ENCODE data around the gene HOXA3.

Gene HOXA3

GRCh38 chr7:27173511-27173955 lies 21.1 kb upstream of the HOXA3 start:
- peak in 2 of 3 donors; percentile 77 to 85 for DNase-seq
- Histone ChIP-seq H3K9me3 (ENCODE audit: control extremely low read depth in 1 of 5, control insufficient read depth in 4 of 5, insufficient read depth in 2 of 5, low read depth in 1 of 5, low read length in 4 of 5) (no peaks in the 10 kb centered on the region), H3K27ac (ENCODE audit: insufficient read depth in 1 of 2, low read depth in 1 of 2, low read length in 2 of 2, poor library complexity in 1 of 2, severe bottlenecking in 2 of 2) (peak overlapping the region; percentile 92 to 96), H3K36me3 (ENCODE audit: control insufficient read depth in 4 of 4, insufficient read depth in 4 of 4, low read length in 3 of 4) (peaks cover 0 to 25% (median 4%) of the 10 kb centered on the region in 4 experiments), H3K4me1 (ENCODE audit: control extremely low read depth in 1 of 4, control insufficient read depth in 4 of 4, insufficient read depth in 4 of 4, low read length in 3 of 4) (peaks cover 4 to 43% (median 23%) of the 10 kb centered on the region in 4 experiments), H3K27me3 (replicated peaks in 2 of 5; ENCODE audit: control insufficient read depth in 4 of 5, insufficient read depth in 5 of 5, low read length in 4 of 5) (peaks cover 0 to 11% (median 0%) of the 10 kb centered on the region in 5 experiments), H3K4me3 (ENCODE audit: control insufficient read depth in 1 of 7, extremely low read depth in 1 of 7, insufficient read depth in 4 of 7, low read depth in 2 of 7, low read length in 6 of 7) (peak overlapping the region; percentile 78 to 100 (median 85))
- WGBS (ENCODE audit: insufficient coverage): under 1% methylated on average over 40 of the region's 59 CpGs
- ChIA-PET CTCF (interaction anchor here (0.9 to 11.1 kb wide), 10 partner anchors 11 to 805 kb away, joined by 3 to 84 read pairs (median 3); no protein-coding TSS in a partner anchor), POLR2A (interaction anchor here (0.6 to 2.7 kb wide), 3 partner anchors 12 to 506 kb away, joined by 3 to 17 read pairs (median 3); no protein-coding TSS in a partner anchor)

DNA sequence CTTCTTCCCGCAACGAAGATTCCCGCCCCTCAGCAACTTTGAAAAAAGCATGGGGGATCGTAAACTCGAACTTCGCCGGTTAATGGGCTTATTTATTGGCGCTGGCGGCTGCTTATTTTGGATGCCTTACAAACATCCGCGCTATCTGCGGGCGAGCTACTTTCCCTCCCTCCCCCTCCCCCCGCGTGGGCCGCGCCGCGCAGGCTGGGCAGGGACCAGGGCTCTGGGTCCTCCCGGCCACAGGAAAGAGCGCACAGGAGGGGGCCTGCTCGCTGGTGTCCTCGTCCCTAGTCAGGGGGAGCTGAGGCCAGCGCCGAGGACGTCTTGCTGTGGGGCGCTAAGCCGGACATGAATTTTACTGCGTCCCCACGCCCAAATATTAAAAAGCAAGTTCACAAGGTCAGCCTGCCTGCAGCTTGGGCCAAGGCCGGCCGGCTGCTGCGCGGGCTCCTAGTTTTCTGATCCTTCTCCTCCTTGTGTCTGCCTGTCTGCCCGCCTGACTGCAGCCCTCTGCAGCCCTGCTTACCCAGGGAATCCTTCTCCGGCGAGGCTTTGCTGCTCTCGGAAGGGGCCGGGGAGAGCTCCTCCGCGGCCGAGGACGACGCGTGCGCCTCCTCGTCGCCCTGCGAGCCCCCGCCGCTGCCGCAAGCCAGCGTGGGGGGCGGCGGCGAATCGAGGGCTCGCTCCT lies 20.6 kb upstream of the HOXA3 start:
- H3K27ac ChIP-seq (ENCODE audit: insufficient read depth in 1 of 2, low read depth in 1 of 2, low read length in 2 of 2, poor library complexity in 1 of 2, severe bottlenecking in 2 of 2): peak overlapping the region; percentile 92 to 96
- H3K9me3 ChIP-seq (ENCODE audit: control extremely low read depth in 1 of 5, control insufficient read depth in 4 of 5, insufficient read depth in 2 of 5, low read depth in 1 of 5, low read length in 4 of 5): no peaks in the 10 kb centered on the region
- H3K4me3 ChIP-seq (ENCODE audit: control insufficient read depth in 1 of 7, extremely low read depth in 1 of 7, insufficient read depth in 4 of 7, low read depth in 2 of 7, low read length in 6 of 7): peak overlapping the region; percentile 78 to 100 (median 85)
- H3K27me3 ChIP-seq (replicated peaks in 2 of 5; ENCODE audit: control insufficient read depth in 4 of 5, insufficient read depth in 5 of 5, low read length in 4 of 5): peaks cover 0 to 7% (median 0%) of the 10 kb centered on the region in 5 experiments
- POLR2A ChIA-PET: interaction anchor here (0.6 to 2.7 kb wide), 3 partner anchors 11 to 505 kb away, joined by 3 to 17 read pairs (median 3); no protein-coding TSS in a partner anchor
- CTCF ChIA-PET: interaction anchor here (0.8 to 11.1 kb wide), 10 partner anchors 11 to 804 kb away, joined by 3 to 84 read pairs (median 4); partner anchors contain the start of gene HOXA7
- no peak for DNase-seq
- peaks cover 0 to 30% (median 4%) of the 10 kb centered on the region in 4 experiments for H3K36me3 ChIP-seq (ENCODE audit: control insufficient read depth in 4 of 4, insufficient read depth in 4 of 4, low read length in 3 of 4)
- peaks cover 4 to 48% (median 27%) of the 10 kb centered on the region in 4 experiments for H3K4me1 ChIP-seq (ENCODE audit: control extremely low read depth in 1 of 4, control insufficient read depth in 4 of 4, insufficient read depth in 4 of 4, low read length in 3 of 4)
- WGBS (ENCODE audit: insufficient coverage): 0% methylated on average over 55 of the region's 58 CpGs

GRCh38 chr7:27172315-27172774 lies 20.0 kb upstream of the HOXA3 start:
- Histone ChIP-seq H3K27ac (ENCODE audit: insufficient read depth in 1 of 2, low read depth in 1 of 2, low read length in 2 of 2, poor library complexity in 1 of 2, severe bottlenecking in 2 of 2) (peak overlapping the region; percentile 92 to 96), H3K27me3 (replicated peaks in 2 of 5; ENCODE audit: control insufficient read depth in 4 of 5, insufficient read depth in 5 of 5, low read length in 4 of 5) (peaks cover 0 to 2% (median 0%) of the 10 kb centered on the region in 5 experiments), H3K4me3 (ENCODE audit: control insufficient read depth in 1 of 7, extremely low read depth in 1 of 7, insufficient read depth in 4 of 7, low read depth in 2 of 7, low read length in 6 of 7) (peak overlapping the region; percentile 78 to 100 (median 85)), H3K9me3 (ENCODE audit: control extremely low read depth in 1 of 5, control insufficient read depth in 4 of 5, insufficient read depth in 2 of 5, low read depth in 1 of 5, low read length in 4 of 5) (no peaks in the 10 kb centered on the region), H3K36me3 (ENCODE audit: control insufficient read depth in 4 of 4, insufficient read depth in 4 of 4, low read length in 3 of 4) (peaks cover 0 to 34% (median 4%) of the 10 kb centered on the region in 4 experiments), H3K4me1 (ENCODE audit: control extremely low read depth in 1 of 4, control insufficient read depth in 4 of 4, insufficient read depth in 4 of 4, low read length in 3 of 4) (peaks cover 8 to 54% (median 33%) of the 10 kb centered on the region in 4 experiments)
- no peak for DNase-seq
- CTCF ChIA-PET: interaction anchor here (0.8 to 11.1 kb wide), 9 partner anchors 10 to 800 kb away, joined by 3 to 84 read pairs (median 4); partner anchors contain the start of gene HOXA7
- WGBS (ENCODE audit: insufficient coverage): 0% methylated on average over 10 of the region's 10 CpGs
- POLR2A ChIA-PET: interaction anchor here (2.4 to 2.7 kb wide), 2 partner anchors 10 to 15 kb away, joined by 6 to 17 read pairs; no protein-coding TSS in a partner anchor

DNA sequence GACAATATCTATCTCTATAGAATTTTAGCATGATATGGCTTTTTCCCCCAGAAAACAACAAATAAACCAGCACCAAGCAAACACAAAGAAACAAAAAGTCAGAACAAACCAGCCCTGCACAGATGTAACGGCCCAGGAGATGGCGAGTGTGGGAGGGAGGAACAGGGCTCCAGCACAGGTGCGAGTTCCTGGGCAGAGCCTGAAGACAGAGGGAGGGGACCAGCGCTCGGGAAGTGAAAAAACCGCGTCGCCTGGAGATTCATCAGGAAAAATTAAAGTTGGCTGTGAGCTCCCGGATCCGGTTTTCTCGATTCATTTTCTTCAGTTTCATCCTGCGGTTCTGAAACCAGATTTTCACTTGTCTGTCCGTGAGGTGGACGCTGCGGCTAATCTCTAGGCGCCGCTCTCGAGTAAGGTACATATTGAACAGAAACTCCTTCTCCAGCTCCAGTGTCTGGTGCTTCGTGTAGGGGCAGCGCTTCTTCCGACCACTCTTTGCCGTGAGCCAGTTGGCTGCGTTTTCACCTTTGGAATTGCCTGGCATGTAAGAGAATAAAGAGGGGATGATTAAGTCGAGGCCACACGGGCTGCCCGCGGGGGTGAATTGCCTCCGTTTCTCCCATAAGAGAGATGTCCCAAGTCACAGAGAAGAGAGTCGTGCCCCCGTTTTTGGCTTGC lies 19.4 kb upstream of the HOXA3 start:
- peaks cover 0 to 34% (median 4%) of the 10 kb centered on the region in 4 experiments for H3K36me3 ChIP-seq (ENCODE audit: control insufficient read depth in 4 of 4, insufficient read depth in 4 of 4, low read length in 3 of 4)
- H3K27me3 ChIP-seq (replicated peaks in 2 of 5; ENCODE audit: control insufficient read depth in 4 of 5, insufficient read depth in 5 of 5, low read length in 4 of 5): peaks cover 0 to 2% (median 0%) of the 10 kb centered on the region in 5 experiments
- H3K27ac ChIP-seq (ENCODE audit: insufficient read depth in 1 of 2, low read depth in 1 of 2, low read length in 2 of 2, poor library complexity in 1 of 2, severe bottlenecking in 2 of 2): peak overlapping the region; percentile 92 to 96
- peaks cover 9 to 60% (median 38%) of the 10 kb centered on the region in 4 experiments for H3K4me1 ChIP-seq (ENCODE audit: control extremely low read depth in 1 of 4, control insufficient read depth in 4 of 4, insufficient read depth in 4 of 4, low read length in 3 of 4)
- ChIA-PET CTCF (interaction anchor here (0.8 to 11.1 kb wide), 6 partner anchors 8 to 21 kb away, joined by 3 to 84 read pairs (median 14); partner anchors contain the start of gene HOXA7), POLR2A (interaction anchor here (0.9 to 2.7 kb wide), 4 partner anchors 10 to 19 kb away, joined by 3 to 17 read pairs (median 4); partner anchors contain the start of gene HOXA3)
- peak overlapping the region; percentile 78 to 100 (median 85) for H3K4me3 ChIP-seq (ENCODE audit: control insufficient read depth in 1 of 7, extremely low read depth in 1 of 7, insufficient read depth in 4 of 7, low read depth in 2 of 7, low read length in 6 of 7)
- WGBS (ENCODE audit: insufficient coverage): under 1% methylated on average over 30 of the region's 30 CpGs
- H3K9me3 ChIP-seq (ENCODE audit: control extremely low read depth in 1 of 5, control insufficient read depth in 4 of 5, insufficient read depth in 2 of 5, low read depth in 1 of 5, low read length in 4 of 5): no peaks in the 10 kb centered on the region
- peak in 1 of 3 donors; percentile 60 for DNase-seq

- POLR2A ChIA-PET: interaction anchor here (0.9 to 2.7 kb wide), 4 partner anchors 9 to 19 kb away, joined by 3 to 17 read pairs (median 4); partner anchors contain the start of gene HOXA3
- no CpG with 5 or more reads among the region's 8 CpGs for WGBS (ENCODE audit: insufficient coverage)
- H3K27ac ChIP-seq (ENCODE audit: insufficient read depth in 1 of 2, low read depth in 1 of 2, low read length in 2 of 2, poor library complexity in 1 of 2, severe bottlenecking in 2 of 2): peak overlapping the region; percentile 92 to 96
- DNase-seq: no peak
- H3K27me3 ChIP-seq (replicated peaks in 2 of 5; ENCODE audit: control insufficient read depth in 4 of 5, insufficient read depth in 5 of 5, low read length in 4 of 5): peaks cover 0 to 2% (median 0%) of the 10 kb centered on the region in 5 experiments
- H3K4me3 ChIP-seq (ENCODE audit: control insufficient read depth in 1 of 7, extremely low read depth in 1 of 7, insufficient read depth in 4 of 7, low read depth in 2 of 7, low read length in 6 of 7): peak overlapping the region; percentile 78 to 100 (median 85)
- CTCF ChIA-PET: interaction anchor here (0.8 to 11.1 kb wide), 5 partner anchors 8 to 21 kb away, joined by 3 to 84 read pairs (median 19); partner anchors contain the start of gene HOXA7
- H3K36me3 ChIP-seq (ENCODE audit: control insufficient read depth in 4 of 4, insufficient read depth in 4 of 4, low read length in 3 of 4): peaks cover 0 to 34% (median 4%) of the 10 kb centered on the region in 4 experiments
- no peaks in the 10 kb centered on the region for H3K9me3 ChIP-seq (ENCODE audit: control extremely low read depth in 1 of 5, control insufficient read depth in 4 of 5, insufficient read depth in 2 of 5, low read depth in 1 of 5, low read length in 4 of 5)
- H3K4me1 ChIP-seq (ENCODE audit: control extremely low read depth in 1 of 4, control insufficient read depth in 4 of 4, insufficient read depth in 4 of 4, low read length in 3 of 4): peaks cover 9 to 64% (median 43%) of the 10 kb centered on the region in 4 experiments
Measured at GRCh38 chr7:27171325-27171636, 18.9 kb upstream of the HOXA3 start.

All from common myeloid progenitor, CD34-positive (primary cell).